ENCODE data around the gene SMARCD2. TPM values are rescaled to one million over a fixed set of nuclear protein-coding genes. Genes with fewer than 3 reads are reported as not detected.
"Not testable (repeated sequence)": the region's sequence is repeated elsewhere in the genome, so short reads cannot be mapped to it uniquely, and the experiment has no call there.

Gene SMARCD2
- total RNA-seq, 4 donors from 2014 or later = 111 to 161 (median 133) TPM

GRCh38 chr17:63880706-63881105 is 38.2 kb upstream of the SMARCD2 start:
- H3K36me3 ChIP-seq = no peaks in the 10 kb centered on the region
- no peak overlapping the region for H3K4me3 ChIP-seq
- peaks cover 0 to 16% (median 0%) of the 10 kb centered on the region in 4 donors for H3K27me3 ChIP-seq
- TF ChIP-seq POLR2A (IDR thresholded peaks at IDR 0.05) = no peak
- TF ChIP-seq CTCF (IDR thresholded peaks at IDR 0.05) = no peak
- no peak for DNase-seq
- intact Hi-C loops (cut with DNase I) = no loop called here
- H3K27ac ChIP-seq = no peak overlapping the region
- no peaks in the 10 kb centered on the region for H3K4me1 ChIP-seq
- H3K9me3 ChIP-seq = no peaks in the 10 kb centered on the region
- 20% methylated on average over 1 of the region's 12 CpGs; no CpG with 5 or more reads in 1 of the 2 donors for WGBS, 2 donors

GRCh38 chr17:63878413-63878812 is 35.9 kb upstream of the SMARCD2 start:
- H3K36me3 ChIP-seq; H3K27ac ChIP-seq; H3K9me3 ChIP-seq; intact Hi-C loops (cut with DNase I); H3K4me1 ChIP-seq; H3K4me3 ChIP-seq; DNase-seq: not testable (repeated sequence)
- H3K27me3 ChIP-seq = peaks cover 0 to 16% (median 0%) of the 10 kb centered on the region in 4 donors
- WGBS, 2 donors = 80 to 81% methylated on average over 9 of the region's 9 CpGs

GRCh38 chr17:63874693-63875092 is 32.2 kb upstream of the SMARCD2 start:
- WGBS, 2 donors = 67 to 81% methylated on average over 4 to 6 of the region's 6 CpGs
- intact Hi-C loops (cut with DNase I); DNase-seq: not testable (repeated sequence)

GRCh38 chr17:63874061-63874626 is 31.7 kb upstream of the SMARCD2 start:
- H3K36me3 ChIP-seq; H3K4me1 ChIP-seq; intact Hi-C loops (cut with DNase I); DNase-seq; H3K27me3 ChIP-seq; H3K4me3 ChIP-seq; H3K27ac ChIP-seq; H3K9me3 ChIP-seq: not testable (repeated sequence)
- no CpG with 5 or more reads among the region's 8 CpGs for WGBS, 2 donors

More at GRCh38 chr17:63874693-63875092, 32.2 kb upstream of the SMARCD2 start:
- not testable (repeated sequence) for H3K27me3 ChIP-seq, H3K9me3 ChIP-seq, H3K27ac ChIP-seq, H3K4me1 ChIP-seq, H3K4me3 ChIP-seq, H3K36me3 ChIP-seq

- intact Hi-C loops (cut with DNase I); H3K36me3 ChIP-seq; H3K27ac ChIP-seq; H3K4me3 ChIP-seq; H3K27me3 ChIP-seq; H3K4me1 ChIP-seq; H3K9me3 ChIP-seq; DNase-seq: not testable (repeated sequence)
- no CpG with 5 or more reads among the region's 7 CpGs for WGBS, 2 donors
These were observed 31.1 kb upstream of the SMARCD2 start, which contains the start of gene CSH2 for GRCh38 chr17:63873577-63873976. Gene CSH2, minus strand, starts transcription at chr17:63873677. Its CDS starts 63 bp downstream, at chr17:63873614.

GRCh38 chr17:63871646-63872365 is 29.3 kb upstream of the SMARCD2 start:
- intact Hi-C loops (cut with DNase I); H3K4me1 ChIP-seq; H3K27ac ChIP-seq; H3K4me3 ChIP-seq; H3K36me3 ChIP-seq; H3K27me3 ChIP-seq; H3K9me3 ChIP-seq; DNase-seq: not testable (repeated sequence)
- 89% methylated on average over 11 to 13 of the region's 15 CpGs for WGBS, 2 donors

GRCh38 chr17:63870292-63870665 is 27.8 kb upstream of the SMARCD2 start:
- H3K27me3 ChIP-seq; H3K4me3 ChIP-seq; intact Hi-C loops (cut with DNase I); H3K27ac ChIP-seq; H3K36me3 ChIP-seq; H3K4me1 ChIP-seq; DNase-seq; H3K9me3 ChIP-seq: not testable (repeated sequence)
- WGBS, 2 donors = 78 to 82% methylated on average over 4 of the region's 4 CpGs

- H3K27ac ChIP-seq; H3K4me1 ChIP-seq; H3K36me3 ChIP-seq; DNase-seq; H3K4me3 ChIP-seq; H3K9me3 ChIP-seq; intact Hi-C loops (cut with DNase I); H3K27me3 ChIP-seq: not testable (repeated sequence)
- WGBS, 2 donors = 37 to 52% methylated on average over 8 to 9 of the region's 9 CpGs
These were observed 27.2 kb upstream of the SMARCD2 start for GRCh38 chr17:63869491-63870291.

GRCh38 chr17:63866625-63867024 is 24.1 kb upstream of the SMARCD2 start:
- DNase-seq; H3K4me3 ChIP-seq; H3K9me3 ChIP-seq; H3K4me1 ChIP-seq; H3K27me3 ChIP-seq; H3K36me3 ChIP-seq; H3K27ac ChIP-seq; intact Hi-C loops (cut with DNase I): not testable (repeated sequence)
- WGBS, 2 donors = 69 to 74% methylated on average over 3 to 6 of the region's 7 CpGs
